CD14-positive monocyte (primary cell): Measurements from ENCODE around the gene BCAR3. TPM values are rescaled to one million over a fixed set of nuclear protein-coding genes. Genes with fewer than 3 reads are reported as not detected.

ENCODE experiments used
- DNase-seq, 3 donors: peaks; one replicate each; pipeline ENCODE4 v3.0.0-alpha.2; 2011 to 2022
- H2AFZ ChIP-seq: 2 replicates; pipeline ENCODE4 v1.6.0; 2012; ENCODE audit warnings: mild to moderate bottlenecking, low read depth, low read length, inconsistent platforms; ENCODE audit not compliant: insufficient read depth, poor library complexity, severe bottlenecking
- H3K27ac ChIP-seq, 2 donors: 1 replicate in 1 of 2; 2 replicates in 1 of 2; pipeline ENCODE4 v1.5.1; 2012 to 2013; ENCODE audit warnings: low read length in 2 of 2, control low read depth in 1 of 2, inconsistent platforms in 1 of 2, low read depth in 1 of 2, mild to moderate bottlenecking in 1 of 2
- H3K27me3 ChIP-seq, 2 donors: one replicate each; pipeline versions ENCODE4 v1.6.0 to v1.6.1; 2011 to 2013; ENCODE audit warnings: low read length in 2 of 2; ENCODE audit not compliant: control insufficient read depth in 2 of 2, insufficient read depth in 2 of 2
- H3K36me3 ChIP-seq, 2 donors: replicated peaks in 1 of 2; 1 replicate in 1 of 2; 2 replicates in 1 of 2; pipeline versions ENCODE4 v1.5.1 to v1.6.1; 2012 to 2013; ENCODE audit warnings: low read length in 2 of 2, control low read depth in 1 of 2, inconsistent platforms in 1 of 2, mild to moderate bottlenecking in 1 of 2; ENCODE audit not compliant: insufficient read depth in 2 of 2, control insufficient read depth in 1 of 2
- H3K4me1 ChIP-seq, 2 donors: 1 replicate in 1 of 2; 2 replicates in 1 of 2; pipeline versions ENCODE4 v1.5.1 to v1.6.1; 2012 to 2013; ENCODE audit warnings: low read length in 2 of 2, control low read depth in 1 of 2, inconsistent platforms in 1 of 2, mild to moderate bottlenecking in 1 of 2, moderate library complexity in 1 of 2; ENCODE audit not compliant: insufficient read depth in 2 of 2, control insufficient read depth in 1 of 2
- H3K4me2 ChIP-seq: replicated peaks from 2 replicates; pipeline ENCODE3; 2012; ENCODE audit warnings: low read length, moderate library complexity, mild to moderate bottlenecking; ENCODE audit not compliant: poor library complexity, severe bottlenecking; ENCODE audit errors: extremely low read depth
- H3K4me3 ChIP-seq, 3 experiments: fragments of 200-600 bp in 1 of 3; sonication (generic) in 1 of 3; replicated peaks in 1 of 3; 1 replicate in 2 of 3; 2 replicates in 1 of 3; pipeline ENCODE4 v1.5.1; 2011 to 2013; ENCODE audit warnings: low read length in 3 of 3, mild to moderate bottlenecking in 3 of 3, control low read depth in 2 of 3, low read depth in 2 of 3, inconsistent platforms in 1 of 3, moderate library complexity in 1 of 3
- H3K79me2 ChIP-seq: 2 replicates; pipeline ENCODE4 v1.6.0; 2012; ENCODE audit warnings: mild to moderate bottlenecking, control low read depth, inconsistent platforms, low read length, moderate library complexity; ENCODE audit not compliant: insufficient read depth
- H3K9ac ChIP-seq: 2 replicates; pipeline ENCODE4 v1.6.0; 2017; ENCODE audit warnings: low read length, mild to moderate bottlenecking; ENCODE audit not compliant: insufficient read depth, poor library complexity, severe bottlenecking
- H3K9me3 ChIP-seq, 2 donors: replicated peaks in 1 of 2; 1 replicate in 1 of 2; 2 replicates in 1 of 2; pipeline versions ENCODE4 v1.5.1 to v1.6.1; 2012 to 2013; ENCODE audit warnings: low read length in 2 of 2, control low read depth in 1 of 2; ENCODE audit not compliant: control insufficient read depth in 1 of 2, insufficient read depth in 1 of 2
- H4K20me1 ChIP-seq: 2 replicates; pipeline ENCODE4 v1.6.0; 2012; ENCODE audit warnings: mild to moderate bottlenecking, low read length, control low read depth, moderate library complexity; ENCODE audit not compliant: insufficient read depth
- H3K27ac Mint-ChIP-seq, 7 donors: one replicate each; pipeline ENCODE4 v1.8.0; 2020; ENCODE audit warnings: mild to moderate bottlenecking in 7 of 7, mixed read lengths in 7 of 7, moderate library complexity in 6 of 7, inconsistent platforms in 2 of 7
- H3K27me3 Mint-ChIP-seq, 3 donors: one replicate each; pipeline ENCODE4 v1.8.0; 2021 to 2022; ENCODE audit warnings: low read depth in 3 of 3, mild to moderate bottlenecking in 3 of 3, mixed read lengths in 3 of 3, moderate library complexity in 3 of 3, inconsistent platforms in 1 of 3
- H3K36me3 Mint-ChIP-seq, 2 donors: one replicate each; pipeline ENCODE4 v1.8.0; 2020; ENCODE audit warnings: mixed read lengths in 2 of 2, inconsistent platforms in 1 of 2, mild to moderate bottlenecking in 1 of 2
- H3K4me1 Mint-ChIP-seq: one replicate; pipeline ENCODE4 v1.8.0; 2020; ENCODE audit warnings: mild to moderate bottlenecking, mixed read lengths
- H3K4me3 Mint-ChIP-seq, 2 donors: one replicate each; pipeline ENCODE4 v1.8.0; 2020; ENCODE audit warnings: mild to moderate bottlenecking in 2 of 2, mixed read lengths in 2 of 2, moderate library complexity in 1 of 2
- H3K9me3 Mint-ChIP-seq, 7 donors: one replicate each; pipeline ENCODE4 v1.8.0; 2020 to 2022; ENCODE audit warnings: mixed read lengths in 7 of 7, mild to moderate bottlenecking in 6 of 7, moderate library complexity in 6 of 7, inconsistent platforms in 2 of 7
- WGBS: methylation state at CpG from one replicate; pipeline ENCODE4 v1.1.5; 2013; ENCODE audit warnings: missing lambda C conversion rate; ENCODE audit not compliant: insufficient coverage; 5-methylcytosine and 5-hydroxymethylcytosine counted together
- intact Hi-C, 2 donors: fragments of 100-400 bp; cut with micrococcal nuclease; formaldehyde crosslinking; loops; one replicate each; pipeline versions ENCODE4 v1.15.0 to v1.15.1; 2023
- polyA plus RNA-seq, 3 donors: library from polyadenylated mRNA; depleted of rRNA in 1 of 3; unstranded in 2 of 3; stranded (reverse) in 1 of 3; fragments of 300-500 nt in 2 of 3; fragments of >200 nt in 1 of 3; fragmentation: Illumina TruSeq in 2 of 3; gene quantifications; 1 replicate in 2 of 3; 2 replicates in 1 of 3; pipeline ENCODE4 v1.2.3, GENCODE V29; 2012 to 2021
- TF ChIP-seq, protein P1 (sequence below): fragments of 200-600 bp; IDR thresholded peaks from one replicate; pipeline ENCODE4 v1.8.0; 2022; ENCODE audit warnings: antibody characterized with exemption, mild to moderate bottlenecking

The BCAR3 gene
- polyA plus RNA-seq, 3 donors = 0.05 to 0.41 TPM; not detected in 1

DNA sequence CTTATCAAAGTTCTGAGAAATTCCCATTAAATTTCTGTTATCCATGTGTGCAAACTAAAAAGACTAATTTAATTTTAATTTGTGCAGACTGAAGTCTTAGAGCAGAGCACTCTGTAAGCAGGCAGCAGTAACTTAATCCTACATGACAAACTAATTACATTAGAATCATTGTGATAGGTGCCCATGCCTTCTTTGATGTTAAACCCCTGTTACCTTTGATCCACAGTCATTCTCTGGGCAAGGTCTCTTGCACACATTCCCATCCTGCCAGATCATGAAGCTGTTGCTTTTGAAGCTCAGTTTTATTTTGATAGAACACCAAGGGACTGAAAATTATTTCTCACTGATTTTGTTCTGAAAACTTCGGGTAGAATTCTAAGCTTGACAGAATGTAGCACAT is 77.2 kb downstream of the BCAR3 start:
- no peak overlapping the region for H3K9ac ChIP-seq
- no peaks in the 10 kb centered on the region for H3K9me3 ChIP-seq
- H3K79me2 ChIP-seq = no peaks in the 10 kb centered on the region
- Mint-ChIP-seq H3K4me1 (no peaks in the 10 kb centered on the region), H3K27ac (no peak overlapping the region), H3K36me3 (no peaks in the 10 kb centered on the region), H3K9me3 (peaks cover 0 to 1% (median 0%) of the 10 kb centered on the region in 7 donors), H3K27me3 (peaks cover 0 to 3% (median 2%) of the 10 kb centered on the region in 3 donors), H3K4me3 (no peak overlapping the region)
- no peak overlapping the region for H2AFZ ChIP-seq
- no peak overlapping the region for H3K27ac ChIP-seq
- no peaks in the 10 kb centered on the region for H4K20me1 ChIP-seq
- no peaks in the 10 kb centered on the region for H3K36me3 ChIP-seq
- TF ChIP-seq, protein P1, sequence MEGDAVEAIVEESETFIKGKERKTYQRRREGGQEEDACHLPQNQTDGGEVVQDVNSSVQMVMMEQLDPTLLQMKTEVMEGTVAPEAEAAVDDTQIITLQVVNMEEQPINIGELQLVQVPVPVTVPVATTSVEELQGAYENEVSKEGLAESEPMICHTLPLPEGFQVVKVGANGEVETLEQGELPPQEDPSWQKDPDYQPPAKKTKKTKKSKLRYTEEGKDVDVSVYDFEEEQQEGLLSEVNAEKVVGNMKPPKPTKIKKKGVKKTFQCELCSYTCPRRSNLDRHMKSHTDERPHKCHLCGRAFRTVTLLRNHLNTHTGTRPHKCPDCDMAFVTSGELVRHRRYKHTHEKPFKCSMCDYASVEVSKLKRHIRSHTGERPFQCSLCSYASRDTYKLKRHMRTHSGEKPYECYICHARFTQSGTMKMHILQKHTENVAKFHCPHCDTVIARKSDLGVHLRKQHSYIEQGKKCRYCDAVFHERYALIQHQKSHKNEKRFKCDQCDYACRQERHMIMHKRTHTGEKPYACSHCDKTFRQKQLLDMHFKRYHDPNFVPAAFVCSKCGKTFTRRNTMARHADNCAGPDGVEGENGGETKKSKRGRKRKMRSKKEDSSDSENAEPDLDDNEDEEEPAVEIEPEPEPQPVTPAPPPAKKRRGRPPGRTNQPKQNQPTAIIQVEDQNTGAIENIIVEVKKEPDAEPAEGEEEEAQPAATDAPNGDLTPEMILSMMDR = no peak
- no peak overlapping the region for H3K4me3 ChIP-seq
- H3K4me1 ChIP-seq = no peaks in the 10 kb centered on the region
- no peaks in the 10 kb centered on the region for H3K27me3 ChIP-seq
- H3K4me2 ChIP-seq = no peak overlapping the region
- intact Hi-C loops = no loop called here
- WGBS = 92% methylated on average over 1 of the region's 1 CpG
- no peak for DNase-seq

DNA sequence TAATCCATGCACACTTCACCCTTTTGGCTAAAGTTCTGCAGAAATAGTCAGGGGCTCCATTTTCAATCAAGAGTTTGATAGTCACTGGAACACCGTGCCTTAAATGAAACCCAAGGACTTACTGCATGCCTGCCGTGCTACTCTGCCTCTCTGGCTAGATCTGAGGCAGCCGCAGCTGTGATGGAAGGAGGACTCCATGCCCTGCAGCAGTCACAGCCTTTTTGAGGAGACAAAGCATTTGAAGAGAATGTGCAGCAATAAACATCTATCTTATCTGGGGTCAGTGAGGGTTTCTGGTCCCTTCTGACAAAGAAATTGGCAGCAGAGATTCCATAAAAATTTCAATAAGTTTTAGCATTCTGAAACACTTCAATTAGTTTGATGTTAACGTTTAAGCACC is 78.0 kb downstream of the BCAR3 start:
- H3K27me3 Mint-ChIP-seq = peaks cover 0 to 4% (median 2%) of the 10 kb centered on the region in 3 donors
- H4K20me1 ChIP-seq = no peaks in the 10 kb centered on the region
- no peak overlapping the region for H2AFZ ChIP-seq
- H3K36me3 Mint-ChIP-seq = no peaks in the 10 kb centered on the region
- H3K27me3 ChIP-seq = no peaks in the 10 kb centered on the region
- intact Hi-C loops = no loop called here
- no peaks in the 10 kb centered on the region for H3K79me2 ChIP-seq
- 95% methylated on average over 3 of the region's 4 CpGs for WGBS
- no peak overlapping the region for H3K27ac Mint-ChIP-seq
- no peak overlapping the region for H3K4me2 ChIP-seq
- H3K27ac ChIP-seq = no peak overlapping the region
- no peaks in the 10 kb centered on the region for H3K4me1 Mint-ChIP-seq
- no peak overlapping the region for H3K4me3 Mint-ChIP-seq
- no peaks in the 10 kb centered on the region for H3K4me1 ChIP-seq
- DNase-seq = no peak
- no peak overlapping the region for H3K4me3 ChIP-seq
- TF ChIP-seq, protein P1 = no peak
- no peaks in the 10 kb centered on the region for H3K9me3 ChIP-seq
- no peaks in the 10 kb centered on the region for H3K36me3 ChIP-seq
- H3K9me3 Mint-ChIP-seq = peaks cover 0 to 1% (median 0%) of the 10 kb centered on the region in 7 donors
- no peak overlapping the region for H3K9ac ChIP-seq
